Heart left ventricle (tissue), 16 donors: ENCODE measurements around the gene MAML1. TPM values are rescaled to one million over a fixed set of nuclear protein-coding genes. Genes with fewer than 3 reads are reported as not detected.

Experiments
- ATAC-seq, 4 donors: fragments of 200-7000 bp; cut with Tn5 transposase; one replicate each; pipeline ENCODE4 v1.9.1; 2020 to 2022; ENCODE audit warnings: moderate library complexity in 4 of 4, mild to moderate bottlenecking in 3 of 4, moderate number of reproducible peaks in 1 of 4
- DNase-seq, 5 donors: peaks; one replicate each; pipeline ENCODE4 v3.0.0-alpha.2; 2020
- H3K27ac ChIP-seq, 12 donors: fragments of 200-600 bp; sonication (generic) in 4 of 12; one replicate each; pipeline versions ENCODE4 v1.5.0 to v1.8.0; 2016 to 2022; ENCODE audit warnings: mild to moderate bottlenecking in 2 of 12
- H3K27me3 ChIP-seq, 9 donors: fragments of 200-600 bp; sonication (generic) in 2 of 9; one replicate each; pipeline versions ENCODE4 v1.5.1 to v1.8.0; 2016 to 2022; ENCODE audit warnings: mild to moderate bottlenecking in 3 of 9
- H3K36me3 ChIP-seq, 9 donors: fragments of 200-600 bp; sonication (generic) in 2 of 9; one replicate each; pipeline versions ENCODE4 v1.5.0 to v1.8.0; 2018 to 2022; ENCODE audit warnings: mild to moderate bottlenecking in 2 of 9
- H3K4me1 ChIP-seq, 12 donors: fragments of 200-600 bp; sonication (generic) in 4 of 12; one replicate each; pipeline versions ENCODE4 v1.5.0 to v1.8.0; 2016 to 2022; ENCODE audit warnings: mild to moderate bottlenecking in 3 of 12
- H3K4me3 ChIP-seq, 12 donors: fragments of 200-600 bp; sonication (generic) in 4 of 12; one replicate each; pipeline versions ENCODE4 v1.5.0 to v1.8.0; 2017 to 2022; ENCODE audit warnings: mild to moderate bottlenecking in 9 of 12, moderate library complexity in 4 of 12
- H3K9me3 ChIP-seq, 12 donors: fragments of 200-600 bp; sonication (generic) in 4 of 12; one replicate each; pipeline versions ENCODE4 v1.5.0 to v1.8.0; 2016 to 2022; ENCODE audit warnings: mild to moderate bottlenecking in 1 of 12
- POLR2A ChIP-seq, 2 donors: fragments of 450-650 bp; IDR thresholded peaks; one replicate each; pipeline ENCODE4 v1.6.1; 2017; ENCODE audit warnings: antibody characterized with exemption in 2 of 2, mild to moderate bottlenecking in 2 of 2, moderate library complexity in 2 of 2
- WGBS, 4 donors: extraction: QIAGEN DNeasy Blood & Tissue Kit in 2 of 4; methylation state at CpG; one replicate each; pipeline versions ENCODE4 v1.1.5 to v1.1.7; 2013 to 2018; 5-methylcytosine and 5-hydroxymethylcytosine counted together
- intact Hi-C, 10 donors: fragments of 100-400 bp; cut with DNase I; formaldehyde crosslinking; loops; one replicate each; pipeline versions ENCODE4 v1.11.1 to v1.14.2; 2022
- polyA plus RNA-seq, 2 donors: library from polyadenylated mRNA; stranded (reverse); fragments of 200-250 nt; gene quantifications; one replicate each; pipeline ENCODE4 v1.2.3, GENCODE V29; 2013
- total RNA-seq, 9 donors: library from RNA; depleted of rRNA in 2 of 9; stranded (reverse); fragments of >200 nt in 2 of 9; fragmentation: NEBNext Ultra II Directional in 3 of 9; extraction: Animal tissue kit (Norgen Biotek cat#: 25700) in 3 of 9; gene quantifications; one replicate each; pipeline versions ENCODE4 v1.1.0 to v1.2.4, GENCODE V29; 2016 to 2023
- TF ChIP-seq, protein P1 (sequence below), 12 donors: fragments of 200-600 bp; sonication (generic) in 4 of 12; IDR thresholded peaks; one replicate each; pipeline versions ENCODE4 v1.5.0 to v1.8.0; 2018 to 2022; ENCODE audit warnings: antibody characterized with exemption in 12 of 12, mild to moderate bottlenecking in 5 of 12
- donor health status: ischemic (EF 13 %, LVEDD 7.1; RV severe dilation, severe dysfunction).
- donor health status: healthy with polysubstance abuse.
- donor health status: DM: no; HTN: yes; CAD: no.
- donor health status: DM: no; HTN: no; CAD: no.
- donor health status: ischemic (EF 25% LVEDD 6.9; RV normal size, moderate dysfunction).
- donor health status: ischemic (EF 25% LVEDD 5.7; RV mildly dilated, moderate dysfunction).
- donor health status: healthy.
- donor health status: DM: yes; HTN: yes; CAD: no.
- donor health status: ischemic (EF 35%, LVEDD 5.7; RV mildly dilated, moderate dysfunction).
- donor health status: nonischemic (EF 11% LVEDD 7.7; RV severe dilation, severe dysfunction).
- donor health status: DM: yes; HTN: yes; CAD: no.
- donor health status: PGD.
- donor health status: ischemic (EF 29% LVEDD 5.4; RV normal size, mild dysfunction).
- donor health status: nonischemic (EF 23%, LVEDD 6.1; RV moderate dilation, normal function).

MAML1 gene
- total and polyA plus RNA-seq, 11 donors, result 6.9 to 18.0 (median 11.8) TPM

DNA sequence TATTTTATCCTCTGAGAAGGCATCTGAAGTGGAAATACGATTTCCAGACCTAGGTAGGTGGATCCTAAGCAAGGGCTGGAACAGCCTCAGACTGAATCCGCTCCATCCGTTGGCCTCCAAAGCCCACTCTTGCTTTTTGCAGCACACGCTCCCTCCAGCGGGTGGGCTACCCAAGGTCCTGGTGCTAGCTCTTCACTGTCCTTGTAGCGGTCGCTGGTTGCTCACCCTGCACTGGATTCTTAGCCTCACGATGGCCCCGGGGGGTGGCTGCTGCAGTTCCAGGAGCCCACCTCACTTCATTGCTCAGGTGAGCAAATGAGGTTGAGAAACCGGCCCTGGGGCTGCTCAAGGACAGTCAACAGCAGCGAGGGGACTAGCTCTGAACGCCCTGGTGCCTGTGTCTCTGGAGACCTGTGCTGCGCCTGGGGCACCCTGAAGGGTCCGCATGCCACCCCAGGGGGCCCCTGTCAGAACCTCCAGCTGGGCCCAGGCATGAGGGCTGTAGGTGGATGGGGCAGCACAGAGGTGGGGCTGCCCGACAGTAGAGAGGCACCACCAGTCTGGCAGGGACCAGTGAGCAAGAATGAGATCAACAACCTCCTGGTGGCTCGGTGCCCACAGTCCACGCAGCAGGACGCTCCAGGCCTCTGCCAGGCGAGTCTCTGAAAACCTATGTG, 69.7 kb downstream of the MAML1 start:
- Histone ChIP-seq H3K4me3 (no peak overlapping the region), H3K27ac (peak overlapping the region in 1 of 12 donors; percentile 38), H3K27me3 (no peaks in the 10 kb centered on the region), H3K36me3 (peaks cover 7 to 52% (median 40%) of the 10 kb centered on the region in 9 donors), H3K4me1 (peaks cover 0 to 45% (median 37%) of the 10 kb centered on the region in 12 donors), H3K9me3 (no peaks in the 10 kb centered on the region)
- no peak for ATAC-seq
- intact Hi-C loops, result loop anchor here in 6 of 10 donors (5.0 to 10.0 kb wide), 3 partner anchors 52 to 105 kb away; partner anchors contain the start of genes TBC1D9B (in 6 of the 6) and MRNIP (in 1 of the 6)
- 73 to 84% (median 78%) methylated on average over 14 to 19 of the region's 19 CpGs for WGBS, 4 donors
- DNase-seq, result peak in 3 of 5 donors; percentile 43 to 59 (median 50)
- no peak for TF ChIP-seq POLR2A (IDR thresholded peaks at IDR 0.05)
- TF ChIP-seq, protein P1, sequence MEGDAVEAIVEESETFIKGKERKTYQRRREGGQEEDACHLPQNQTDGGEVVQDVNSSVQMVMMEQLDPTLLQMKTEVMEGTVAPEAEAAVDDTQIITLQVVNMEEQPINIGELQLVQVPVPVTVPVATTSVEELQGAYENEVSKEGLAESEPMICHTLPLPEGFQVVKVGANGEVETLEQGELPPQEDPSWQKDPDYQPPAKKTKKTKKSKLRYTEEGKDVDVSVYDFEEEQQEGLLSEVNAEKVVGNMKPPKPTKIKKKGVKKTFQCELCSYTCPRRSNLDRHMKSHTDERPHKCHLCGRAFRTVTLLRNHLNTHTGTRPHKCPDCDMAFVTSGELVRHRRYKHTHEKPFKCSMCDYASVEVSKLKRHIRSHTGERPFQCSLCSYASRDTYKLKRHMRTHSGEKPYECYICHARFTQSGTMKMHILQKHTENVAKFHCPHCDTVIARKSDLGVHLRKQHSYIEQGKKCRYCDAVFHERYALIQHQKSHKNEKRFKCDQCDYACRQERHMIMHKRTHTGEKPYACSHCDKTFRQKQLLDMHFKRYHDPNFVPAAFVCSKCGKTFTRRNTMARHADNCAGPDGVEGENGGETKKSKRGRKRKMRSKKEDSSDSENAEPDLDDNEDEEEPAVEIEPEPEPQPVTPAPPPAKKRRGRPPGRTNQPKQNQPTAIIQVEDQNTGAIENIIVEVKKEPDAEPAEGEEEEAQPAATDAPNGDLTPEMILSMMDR (IDR thresholded peaks at IDR 0.05), result no peak

DNA sequence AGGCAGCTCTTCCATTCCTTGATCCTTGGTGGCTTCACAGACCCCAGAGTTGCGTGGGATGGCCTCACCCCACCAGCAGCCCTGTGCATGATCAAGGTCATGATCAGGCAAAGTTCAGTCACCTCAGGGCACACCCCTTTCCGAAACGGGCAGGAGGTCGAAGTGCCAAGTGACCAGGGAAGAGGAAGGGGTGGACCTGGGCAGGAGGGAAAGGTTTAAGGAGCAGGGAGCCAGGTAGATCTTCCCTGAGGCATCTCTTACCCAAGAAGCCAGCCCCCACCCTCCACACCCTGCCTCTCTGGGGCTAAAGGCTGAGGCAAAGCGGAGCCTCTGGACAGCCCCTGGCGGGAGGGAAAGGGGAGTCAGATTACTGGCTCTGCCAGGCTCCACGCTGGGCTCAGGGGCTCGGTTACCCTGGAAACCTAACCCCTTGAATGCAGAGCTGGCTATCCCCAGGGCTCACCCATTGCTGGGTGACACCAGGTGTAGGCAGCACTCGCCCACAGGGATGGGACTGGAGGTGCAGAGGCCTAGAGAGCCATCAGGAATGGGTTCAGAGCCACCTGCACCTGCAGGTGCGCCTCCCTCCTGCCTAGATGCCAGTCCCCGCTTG, 70.4 kb downstream of the MAML1 start:
- peak overlapping the region in 3 of 12 donors; percentile 6 to 38 (median 19) for H3K27ac ChIP-seq
- H3K36me3 ChIP-seq, result peaks cover 7 to 45% (median 33%) of the 10 kb centered on the region in 9 donors
- H3K4me3 ChIP-seq, result no peak overlapping the region
- intact Hi-C loops, result loop anchor here in 6 of 10 donors (5.0 to 10.0 kb wide), 3 partner anchors 52 to 104 kb away; partner anchors contain the start of genes TBC1D9B (in 6 of the 6) and MRNIP (in 1 of the 6)
- H3K4me1 ChIP-seq, result peaks cover 0 to 51% (median 39%) of the 10 kb centered on the region in 12 donors
- H3K9me3 ChIP-seq, result no peaks in the 10 kb centered on the region
- DNase-seq, result peak in 3 of 5 donors; percentile 22 to 40 (median 28)
- H3K27me3 ChIP-seq, result no peaks in the 10 kb centered on the region
- ATAC-seq, result no peak
- 73 to 81% (median 77%) methylated on average over 9 to 11 of the region's 11 CpGs for WGBS, 4 donors
- no peak for TF ChIP-seq POLR2A (IDR thresholded peaks at IDR 0.05)
- TF ChIP-seq, protein P1 (IDR thresholded peaks at IDR 0.05), result no peak

DNA sequence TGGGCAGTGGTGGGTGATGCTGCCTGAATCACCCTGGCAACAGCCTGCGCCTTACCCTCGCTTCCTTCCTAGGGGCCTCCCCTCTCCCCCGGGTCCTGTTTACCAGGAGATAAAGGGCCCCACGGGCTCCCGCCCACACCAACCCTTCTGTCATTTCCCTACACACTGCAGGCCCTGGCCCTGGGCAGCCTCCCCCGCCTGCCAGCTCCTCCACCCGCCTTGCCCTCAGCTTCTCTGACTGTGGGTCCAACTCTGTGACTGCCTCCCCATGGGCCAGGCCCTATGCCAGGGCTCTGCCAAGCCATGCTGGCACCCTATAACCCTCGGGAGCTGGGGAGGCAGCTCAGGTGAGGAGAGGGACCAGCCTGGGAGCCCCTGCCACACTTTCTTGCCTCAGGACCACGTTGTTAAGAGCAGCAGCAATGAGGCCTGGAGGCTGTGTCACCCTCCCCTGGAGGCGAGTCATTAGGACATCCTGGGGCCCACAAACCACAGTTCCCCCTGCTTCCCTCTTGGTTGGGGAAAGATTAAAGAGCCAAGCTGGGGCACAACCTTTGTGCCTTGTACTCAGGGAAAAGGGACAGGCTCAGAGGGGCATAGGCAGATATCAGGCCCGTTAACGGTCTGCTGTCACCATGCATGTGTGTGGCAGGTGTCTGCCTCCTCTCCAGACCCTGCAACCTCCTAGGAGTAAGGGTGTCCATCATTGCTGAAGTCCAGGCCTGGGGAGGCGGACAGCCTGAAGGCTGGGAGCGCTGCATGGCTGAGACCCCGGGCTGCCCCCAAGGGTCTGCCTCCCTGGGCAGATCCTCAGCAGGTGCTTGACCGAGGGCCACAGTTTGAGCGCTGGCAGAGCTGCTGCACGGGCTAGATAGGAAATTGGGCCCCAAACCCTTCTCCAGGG, 71.3 kb downstream of the MAML1 start:
- peaks cover 1 to 36% (median 24%) of the 10 kb centered on the region in 9 donors for H3K36me3 ChIP-seq
- no peak overlapping the region for H3K4me3 ChIP-seq
- peak overlapping the region in 2 of 12 donors; percentile 19 to 38 for H3K27ac ChIP-seq
- 65 to 66% (median 66%) methylated on average over 11 to 18 of the region's 18 CpGs for WGBS, 4 donors
- peak in 3 of 5 donors; percentile 31 to 52 (median 37) for DNase-seq
- TF ChIP-seq, protein P1 (IDR thresholded peaks at IDR 0.05), result no peak
- TF ChIP-seq POLR2A (IDR thresholded peaks at IDR 0.05), result no peak
- no peaks in the 10 kb centered on the region for H3K9me3 ChIP-seq
- no peaks in the 10 kb centered on the region for H3K27me3 ChIP-seq
- H3K4me1 ChIP-seq, result peaks cover 0 to 51% (median 39%) of the 10 kb centered on the region in 12 donors
- ATAC-seq, result no peak
- intact Hi-C loops, result loop anchor here in 6 of 10 donors (5.0 to 10.0 kb wide), 3 partner anchors 51 to 103 kb away; partner anchors contain the start of genes TBC1D9B (in 6 of the 6) and MRNIP (in 1 of the 6)
